Left ventricle myocardium inferior (tissue), 1 donor: ENCODE measurements around the gene LRRC1. TPM values are rescaled to one million over a fixed set of nuclear protein-coding genes. Genes with fewer than 3 reads are reported as not detected.
A peak's percentile ranks its signal among the peaks of the same experiment; 100 is the strongest.

Source experiments
- DNase-seq: peaks from one replicate; pipeline ENCODE4 v3.0.0-alpha.2; 2020
- H3K27ac ChIP-seq: fragments of 200-600 bp; replicated peaks from 2 replicates; pipeline ENCODE4 v1.8.0; 2021
- H3K27me3 ChIP-seq: fragments of 200-600 bp; 2 replicates; pipeline ENCODE4 v1.8.0; 2021; ENCODE audit warnings: low read depth
- H3K36me3 ChIP-seq: fragments of 200-600 bp; 2 replicates; pipeline ENCODE4 v1.8.0; 2021
- H3K4me1 ChIP-seq: fragments of 200-600 bp; 2 replicates; pipeline ENCODE4 v1.8.0; 2021
- H3K4me3 ChIP-seq: fragments of 200-600 bp; 2 replicates; pipeline ENCODE4 v1.8.0; 2021; ENCODE audit warnings: mild to moderate bottlenecking, moderate library complexity
- H3K9me3 ChIP-seq: fragments of 200-600 bp; replicated peaks from 2 replicates; pipeline ENCODE4 v1.8.0; 2021
- CTCF ChIP-seq: fragments of 200-600 bp; IDR thresholded peaks from 2 replicates; pipeline ENCODE4 v1.8.0; 2021; ENCODE audit warnings: antibody characterized with exemption, mild to moderate bottlenecking, borderline replicate concordance
- intact Hi-C: fragments of 100-400 bp; cut with micrococcal nuclease; formaldehyde crosslinking; loops from one replicate; pipeline ENCODE4 v1.11.0; 2022
- total RNA-seq: library from RNA; stranded (reverse); fragmentation: NEBNext Ultra II Directional; extraction: Animal tissue kit (Norgen Biotek cat#: 25700); gene quantifications from one replicate; pipeline ENCODE4 v1.2.1, GENCODE V29; 2021
- donor health status: DM: no; HTN: yes; CAD: no; lungs with severe emphysema.

The LRRC1 gene
- total RNA-seq, 1 donor from 2014 or later: 2.7 TPM

GRCh38 chr6:53858196-53858595, 63.4 kb downstream of the LRRC1 start:
- H3K4me3 ChIP-seq: no peak overlapping the region
- no peak overlapping the region for H3K27ac ChIP-seq
- H3K27me3 ChIP-seq: no peaks in the 10 kb centered on the region
- peaks cover 53% of the 10 kb centered on the region for H3K4me1 ChIP-seq
- H3K9me3 ChIP-seq: no peaks in the 10 kb centered on the region
- DNase-seq: no peak
- no peak for TF ChIP-seq CTCF
- intact Hi-C loops: no loop called here
- no peaks in the 10 kb centered on the region for H3K36me3 ChIP-seq

GRCh38 chr6:53858913-53859312, 64.1 kb downstream of the LRRC1 start:
- no peak for TF ChIP-seq CTCF
- H3K27ac ChIP-seq: no peak overlapping the region
- DNase-seq: no peak
- no peaks in the 10 kb centered on the region for H3K9me3 ChIP-seq
- no peaks in the 10 kb centered on the region for H3K36me3 ChIP-seq
- no peak overlapping the region for H3K4me3 ChIP-seq
- intact Hi-C loops: no loop called here
- H3K27me3 ChIP-seq: no peaks in the 10 kb centered on the region
- H3K4me1 ChIP-seq: peaks cover 55% of the 10 kb centered on the region

- no peak for DNase-seq
- Histone ChIP-seq H3K27ac (no peak overlapping the region), H3K9me3 (no peaks in the 10 kb centered on the region), H3K4me1 (peaks cover 50% of the 10 kb centered on the region), H3K4me3 (no peak overlapping the region), H3K36me3 (no peaks in the 10 kb centered on the region), H3K27me3 (no peaks in the 10 kb centered on the region)
- intact Hi-C loops: no loop called here
- no peak for TF ChIP-seq CTCF
Measured at GRCh38 chr6:53860511-53860910, 65.7 kb downstream of the LRRC1 start.

GRCh38 chr6:53861518-53861917, 66.7 kb downstream of the LRRC1 start:
- no peak overlapping the region for H3K4me3 ChIP-seq
- no peak for DNase-seq
- intact Hi-C loops: no loop called here
- no peak for TF ChIP-seq CTCF
- no peaks in the 10 kb centered on the region for H3K27me3 ChIP-seq
- no peak overlapping the region for H3K27ac ChIP-seq
- H3K36me3 ChIP-seq: no peaks in the 10 kb centered on the region
- H3K9me3 ChIP-seq: no peaks in the 10 kb centered on the region
- H3K4me1 ChIP-seq: peaks cover 40% of the 10 kb centered on the region

- H3K27me3 ChIP-seq: no peaks in the 10 kb centered on the region
- intact Hi-C loops: no loop called here
- no peak overlapping the region for H3K4me3 ChIP-seq
- H3K4me1 ChIP-seq: peaks cover 28% of the 10 kb centered on the region
- H3K9me3 ChIP-seq: no peaks in the 10 kb centered on the region
- TF ChIP-seq CTCF: no peak
- DNase-seq: no peak
- H3K36me3 ChIP-seq: no peaks in the 10 kb centered on the region
- H3K27ac ChIP-seq: peak overlapping the region; percentile 22
Measured at GRCh38 chr6:53862662-53863462, 68.1 kb downstream of the LRRC1 start.
